Parathyroid adenoma (tissue), 2 donors: Measurements from ENCODE around the gene WSCD2.

Experiments used
- H2AFZ ChIP-seq: fragments of 300-600 bp; sonication (generic); one replicate; pipeline ENCODE4 v1.7.0; 2017; ENCODE audit warnings: antibody characterized with exemption, mild to moderate bottlenecking
- H3K27ac ChIP-seq: fragments of 300-600 bp; sonication (generic); one replicate; pipeline ENCODE4 v1.7.0; 2017
- H3K27me3 ChIP-seq: fragments of 300-600 bp; sonication (generic); one replicate; pipeline ENCODE4 v1.7.0; 2017; ENCODE audit warnings: low read length; ENCODE audit not compliant: control insufficient read depth, insufficient read depth
- H3K36me3 ChIP-seq: fragments of 300-600 bp; sonication (generic); one replicate; pipeline ENCODE4 v1.7.0; 2017; ENCODE audit warnings: low read length; ENCODE audit not compliant: control insufficient read depth, insufficient read depth
- H3K4me1 ChIP-seq: fragments of 300-600 bp; sonication (generic); one replicate; pipeline ENCODE4 v1.7.0; 2017; ENCODE audit warnings: control low read depth
- H3K4me2 ChIP-seq: fragments of 300-600 bp; sonication (generic); one replicate; pipeline ENCODE4 v1.7.0; 2017; ENCODE audit warnings: low read length
- H3K4me3 ChIP-seq: fragments of 300-600 bp; sonication (generic); one replicate; pipeline ENCODE4 v1.7.0; 2017; ENCODE audit warnings: low read depth, low read length
- H3K79me2 ChIP-seq: fragments of 300-600 bp; sonication (generic); one replicate; pipeline ENCODE4 v1.7.0; 2017; ENCODE audit warnings: control low read depth
- H3K9ac ChIP-seq: fragments of 300-600 bp; sonication (generic); one replicate; pipeline ENCODE4 v1.7.0; 2017; ENCODE audit warnings: mild to moderate bottlenecking
- H3K9me3 ChIP-seq: fragments of 300-600 bp; sonication (generic); one replicate; pipeline ENCODE4 v1.7.0; 2017; ENCODE audit warnings: low read length; ENCODE audit not compliant: control insufficient read depth
- TF ChIP-seq, protein P1 (sequence below): fragments of 300-600 bp; sonication (generic); IDR thresholded peaks from one replicate; pipeline ENCODE4 v1.7.0; 2017; ENCODE audit warnings: antibody characterized with exemption, mild to moderate bottlenecking
- donor health status: primary hyperparathyroidism.

The WSCD2 gene

DNA sequence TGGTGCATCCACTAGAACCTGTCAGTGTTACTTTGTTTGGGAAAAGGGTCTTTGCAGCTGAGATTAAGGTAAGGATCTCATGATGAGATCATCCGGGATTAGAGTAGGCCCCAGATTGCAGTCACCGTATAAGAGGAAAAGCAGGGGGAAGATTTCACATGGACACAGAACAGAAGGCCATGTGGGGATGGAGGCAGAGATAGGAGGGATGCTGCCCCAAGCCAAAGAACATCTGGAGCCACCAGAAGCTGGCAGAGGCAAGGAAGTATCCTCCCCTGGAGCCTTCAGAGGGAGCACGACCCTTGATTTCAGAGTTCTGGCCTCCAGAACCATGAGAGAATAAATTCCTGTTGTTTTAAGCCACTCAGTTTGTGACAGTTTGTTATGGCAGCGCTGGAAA lies 170.4 kb downstream of the WSCD2 start:
- no peak overlapping the region for H3K27ac ChIP-seq
- H3K4me3 ChIP-seq = no peak overlapping the region
- no peak overlapping the region for H2AFZ ChIP-seq
- no peaks in the 10 kb centered on the region for H3K27me3 ChIP-seq
- no peaks in the 10 kb centered on the region for H3K36me3 ChIP-seq
- H3K9me3 ChIP-seq = no peaks in the 10 kb centered on the region
- H3K4me2 ChIP-seq = no peak overlapping the region
- peaks cover 22% of the 10 kb centered on the region for H3K4me1 ChIP-seq
- no peak overlapping the region for H3K9ac ChIP-seq
- no peaks in the 10 kb centered on the region for H3K79me2 ChIP-seq
- TF ChIP-seq, protein P1, sequence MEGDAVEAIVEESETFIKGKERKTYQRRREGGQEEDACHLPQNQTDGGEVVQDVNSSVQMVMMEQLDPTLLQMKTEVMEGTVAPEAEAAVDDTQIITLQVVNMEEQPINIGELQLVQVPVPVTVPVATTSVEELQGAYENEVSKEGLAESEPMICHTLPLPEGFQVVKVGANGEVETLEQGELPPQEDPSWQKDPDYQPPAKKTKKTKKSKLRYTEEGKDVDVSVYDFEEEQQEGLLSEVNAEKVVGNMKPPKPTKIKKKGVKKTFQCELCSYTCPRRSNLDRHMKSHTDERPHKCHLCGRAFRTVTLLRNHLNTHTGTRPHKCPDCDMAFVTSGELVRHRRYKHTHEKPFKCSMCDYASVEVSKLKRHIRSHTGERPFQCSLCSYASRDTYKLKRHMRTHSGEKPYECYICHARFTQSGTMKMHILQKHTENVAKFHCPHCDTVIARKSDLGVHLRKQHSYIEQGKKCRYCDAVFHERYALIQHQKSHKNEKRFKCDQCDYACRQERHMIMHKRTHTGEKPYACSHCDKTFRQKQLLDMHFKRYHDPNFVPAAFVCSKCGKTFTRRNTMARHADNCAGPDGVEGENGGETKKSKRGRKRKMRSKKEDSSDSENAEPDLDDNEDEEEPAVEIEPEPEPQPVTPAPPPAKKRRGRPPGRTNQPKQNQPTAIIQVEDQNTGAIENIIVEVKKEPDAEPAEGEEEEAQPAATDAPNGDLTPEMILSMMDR = no peak
